Neutrophil (primary cell): ENCODE data around the gene PLXNA1.

ENCODE experiments used
- H3K27ac ChIP-seq: fragments of 200-600 bp; sonication (generic); 2 replicates; pipeline ENCODE4 v1.5.1; 2016; ENCODE audit warnings: mild to moderate bottlenecking, moderate library complexity
- H3K27me3 ChIP-seq: fragments of 200-600 bp; sonication (generic); 2 replicates; pipeline ENCODE4 v1.6.0; 2016; ENCODE audit warnings: mild to moderate bottlenecking
- H3K36me3 ChIP-seq: fragments of 200-600 bp; sonication (generic); 2 replicates; pipeline ENCODE4 v1.5.1; 2017
- H3K4me1 ChIP-seq, 2 experiments: fragments of 200-600 bp in 1 of 2; sonication (generic) in 1 of 2; 1 replicate in 1 of 2; 2 replicates in 1 of 2; pipeline versions ENCODE4 v1.5.1 to v1.6.1; 2013 to 2016; ENCODE audit warnings: low read depth in 1 of 2, low read length in 1 of 2, mild to moderate bottlenecking in 1 of 2, moderate library complexity in 1 of 2; ENCODE audit not compliant: control insufficient read depth in 1 of 2, insufficient read depth in 1 of 2
- H3K4me3 ChIP-seq, 2 experiments: fragments of 200-600 bp in 1 of 2; sonication (generic) in 1 of 2; 1 replicate in 1 of 2; 2 replicates in 1 of 2; pipeline ENCODE4 v1.5.1; 2013 to 2016; ENCODE audit warnings: low read depth in 1 of 2, low read length in 1 of 2, mild to moderate bottlenecking in 1 of 2, moderate library complexity in 1 of 2
- H3K9me3 ChIP-seq: fragments of 200-600 bp; sonication (generic); 2 replicates; pipeline ENCODE4 v1.5.1; 2016
- CTCF ChIP-seq: fragments of 200-600 bp; sonication (generic); IDR thresholded peaks from 2 replicates; pipeline ENCODE4 v1.5.1; 2016; ENCODE audit warnings: antibody characterized with exemption

Gene PLXNA1

DNA sequence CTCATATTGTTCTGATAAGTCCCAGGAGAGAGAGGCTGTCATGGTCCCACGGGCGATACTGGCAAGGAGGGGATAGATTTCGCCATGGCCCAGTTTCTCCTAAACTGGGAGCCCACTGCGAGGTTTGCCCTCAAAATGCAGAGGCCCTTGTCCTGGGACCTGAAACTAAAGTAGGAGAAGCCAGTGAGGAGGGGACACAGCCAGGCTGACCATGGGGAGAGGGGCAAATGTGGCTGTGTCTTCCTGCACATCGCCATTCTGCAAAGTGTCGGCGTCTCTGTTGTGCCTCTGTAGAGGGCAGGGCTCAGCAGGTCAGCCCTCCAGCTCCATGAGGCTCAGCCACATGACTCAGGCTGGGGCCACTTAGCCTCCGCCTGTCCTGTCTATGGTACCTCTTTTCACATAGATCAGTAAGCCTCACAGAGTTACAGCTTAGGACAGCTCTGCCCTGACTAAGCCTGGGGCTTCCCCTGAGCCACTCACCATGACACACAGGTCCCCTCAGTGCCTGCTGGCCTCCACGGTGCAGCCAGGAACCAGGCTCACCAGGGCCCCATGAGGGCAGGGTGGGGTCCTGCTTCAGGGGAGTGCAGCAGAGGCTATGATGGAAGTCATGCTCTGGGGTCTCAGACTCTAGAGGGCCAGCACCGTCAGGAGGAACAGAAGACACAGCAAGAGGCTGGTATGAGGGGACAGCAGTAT is 28.6 kb upstream of the PLXNA1 start:
- Histone ChIP-seq H3K36me3 (no peaks in the 10 kb centered on the region), H3K9me3 (no peaks in the 10 kb centered on the region), H3K4me1 (no peaks in the 10 kb centered on the region), H3K27ac (no peak overlapping the region), H3K4me3 (no peak overlapping the region), H3K27me3 (no peaks in the 10 kb centered on the region)
- no peak for TF ChIP-seq CTCF

- H3K27ac ChIP-seq, result no peak overlapping the region
- H3K9me3 ChIP-seq, result no peaks in the 10 kb centered on the region
- H3K27me3 ChIP-seq, result no peaks in the 10 kb centered on the region
- no peak overlapping the region for H3K4me3 ChIP-seq
- no peaks in the 10 kb centered on the region for H3K4me1 ChIP-seq
- no peaks in the 10 kb centered on the region for H3K36me3 ChIP-seq
- no peak for TF ChIP-seq CTCF
Measured at GRCh38 chr3:126955004-126955790, 27.7 kb upstream of the PLXNA1 start.

DNA sequence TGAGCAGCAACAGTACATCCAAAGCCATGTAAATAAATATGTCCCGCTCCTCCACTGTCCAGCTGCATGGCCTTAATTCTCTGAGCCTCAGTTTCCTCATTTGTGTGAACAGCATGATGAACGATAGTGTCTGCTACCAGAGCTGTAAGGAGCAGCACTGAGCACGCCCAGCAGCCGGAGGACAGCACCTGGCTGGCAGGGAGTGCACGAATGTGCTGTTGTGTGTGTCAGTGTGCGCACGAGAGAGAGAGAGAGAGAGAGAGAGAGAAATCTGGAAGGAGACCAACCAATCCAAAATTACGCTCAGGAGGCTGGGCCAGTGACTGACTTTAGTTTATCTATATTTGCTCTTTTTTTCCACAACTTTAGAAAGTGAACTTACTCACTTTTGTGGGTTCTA is 26.6 kb upstream of the PLXNA1 start:
- Histone ChIP-seq H3K36me3 (no peaks in the 10 kb centered on the region), H3K27me3 (no peaks in the 10 kb centered on the region), H3K9me3 (no peaks in the 10 kb centered on the region), H3K27ac (no peak overlapping the region), H3K4me3 (no peak overlapping the region), H3K4me1 (no peaks in the 10 kb centered on the region)
- TF ChIP-seq CTCF, result no peak

DNA sequence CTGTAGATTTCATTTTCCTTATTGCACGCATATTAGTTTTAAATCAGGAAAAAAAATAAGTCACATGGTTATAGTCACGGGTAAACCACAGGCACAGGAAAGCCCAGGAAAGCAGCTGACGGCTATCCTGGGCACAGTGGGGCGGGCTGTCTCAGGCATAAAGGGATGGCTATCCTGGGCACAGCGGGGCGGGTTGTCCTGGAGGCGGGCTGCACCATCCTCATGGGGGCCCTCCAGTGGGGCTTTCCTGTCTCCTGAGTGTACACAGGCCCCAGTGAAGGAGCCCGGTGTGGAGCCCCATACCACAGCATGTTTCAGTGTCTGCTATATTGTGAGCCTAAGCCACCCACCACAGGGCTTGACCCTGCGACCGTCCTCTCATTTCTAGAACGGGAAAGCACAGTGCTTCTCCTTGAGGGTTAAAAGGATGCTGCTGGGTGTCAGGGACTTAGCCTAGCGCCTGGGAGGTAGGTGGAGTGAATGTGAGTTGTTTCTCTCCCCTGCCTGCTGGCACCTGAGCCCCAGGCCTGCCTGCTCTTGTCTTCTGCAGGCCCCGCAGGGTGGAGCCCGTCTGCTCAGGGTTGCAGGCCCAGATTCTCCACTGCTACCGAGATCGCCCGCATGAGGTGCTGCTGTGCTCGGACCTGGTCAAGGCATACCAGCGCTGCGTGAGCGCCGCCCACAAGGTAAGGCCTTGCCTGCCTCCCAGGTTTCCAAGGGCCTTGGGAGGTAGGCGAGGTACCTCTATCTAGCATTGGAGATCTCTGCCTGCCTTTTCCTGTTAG is 25.9 kb upstream of the PLXNA1 start:
- no peak overlapping the region for H3K4me3 ChIP-seq
- no peaks in the 10 kb centered on the region for H3K9me3 ChIP-seq
- no peaks in the 10 kb centered on the region for H3K4me1 ChIP-seq
- H3K36me3 ChIP-seq, result no peaks in the 10 kb centered on the region
- no peak overlapping the region for H3K27ac ChIP-seq
- H3K27me3 ChIP-seq, result no peaks in the 10 kb centered on the region
- TF ChIP-seq CTCF, result no peak

DNA sequence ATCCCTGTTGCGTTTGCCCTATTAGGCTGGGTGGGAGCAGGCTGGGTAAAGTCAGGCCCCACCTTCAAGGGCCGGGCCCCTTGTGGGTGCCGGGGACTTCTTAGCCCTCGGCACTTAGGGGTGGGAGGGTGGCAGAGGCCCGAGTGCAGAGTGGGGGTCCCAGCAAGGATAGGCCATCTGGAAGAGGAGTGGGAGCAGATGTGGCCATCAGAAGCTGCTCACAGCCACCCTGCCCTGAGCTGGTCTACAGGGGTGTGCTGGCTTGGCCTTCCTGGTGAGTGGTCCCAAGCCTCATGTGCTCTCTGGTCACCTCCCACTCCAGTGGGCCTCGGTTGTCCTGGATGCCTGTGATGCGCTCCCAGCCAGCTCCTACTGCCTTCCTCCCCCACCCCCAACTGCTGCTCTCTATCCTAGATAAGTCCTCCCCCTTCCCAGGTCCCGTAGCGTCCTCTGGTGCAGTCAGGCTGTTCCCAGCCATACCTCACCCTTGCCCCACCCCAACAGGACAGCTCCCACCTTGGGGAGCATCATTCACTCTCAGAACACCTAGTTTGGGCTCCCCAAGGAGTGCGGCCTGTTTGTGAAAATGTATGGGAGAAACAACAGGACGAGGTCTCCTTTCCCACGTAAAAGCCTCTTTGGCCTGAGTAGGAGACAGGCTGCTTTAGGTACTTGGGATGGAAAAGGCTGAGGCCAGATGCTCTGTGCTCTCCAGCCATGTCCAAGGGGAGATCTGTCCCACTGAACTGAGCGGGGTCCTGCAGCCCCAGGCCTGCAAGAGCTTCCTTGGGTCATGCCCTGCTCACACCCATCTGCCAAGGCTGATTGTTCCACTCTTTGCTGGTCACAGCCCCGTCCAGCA is 24.9 kb upstream of the PLXNA1 start:
- H3K9me3 ChIP-seq, result no peaks in the 10 kb centered on the region
- H3K4me1 ChIP-seq, result no peaks in the 10 kb centered on the region
- no peak overlapping the region for H3K4me3 ChIP-seq
- TF ChIP-seq CTCF, result no peak
- H3K36me3 ChIP-seq, result no peaks in the 10 kb centered on the region
- no peaks in the 10 kb centered on the region for H3K27me3 ChIP-seq
- no peak overlapping the region for H3K27ac ChIP-seq
